Astrocyte (in vitro differentiated cells and primary cell): ENCODE measurements around the gene CA10.

Experiments
- EZH2 ChIP-seq: IDR thresholded peaks from 2 replicates; pipeline ENCODE4 v1.6.1; 2012; ENCODE audit warnings: mild to moderate bottlenecking, low read length, inconsistent platforms; ENCODE audit not compliant: insufficient read depth
- TF ChIP-seq, protein P1 (sequence below): IDR thresholded peaks from 2 replicates; pipeline ENCODE4 v1.5.1; 2011; ENCODE audit warnings: low read depth, mild to moderate bottlenecking, inconsistent platforms, low read length, moderate library complexity; ENCODE audit not compliant: insufficient read depth

DNA sequence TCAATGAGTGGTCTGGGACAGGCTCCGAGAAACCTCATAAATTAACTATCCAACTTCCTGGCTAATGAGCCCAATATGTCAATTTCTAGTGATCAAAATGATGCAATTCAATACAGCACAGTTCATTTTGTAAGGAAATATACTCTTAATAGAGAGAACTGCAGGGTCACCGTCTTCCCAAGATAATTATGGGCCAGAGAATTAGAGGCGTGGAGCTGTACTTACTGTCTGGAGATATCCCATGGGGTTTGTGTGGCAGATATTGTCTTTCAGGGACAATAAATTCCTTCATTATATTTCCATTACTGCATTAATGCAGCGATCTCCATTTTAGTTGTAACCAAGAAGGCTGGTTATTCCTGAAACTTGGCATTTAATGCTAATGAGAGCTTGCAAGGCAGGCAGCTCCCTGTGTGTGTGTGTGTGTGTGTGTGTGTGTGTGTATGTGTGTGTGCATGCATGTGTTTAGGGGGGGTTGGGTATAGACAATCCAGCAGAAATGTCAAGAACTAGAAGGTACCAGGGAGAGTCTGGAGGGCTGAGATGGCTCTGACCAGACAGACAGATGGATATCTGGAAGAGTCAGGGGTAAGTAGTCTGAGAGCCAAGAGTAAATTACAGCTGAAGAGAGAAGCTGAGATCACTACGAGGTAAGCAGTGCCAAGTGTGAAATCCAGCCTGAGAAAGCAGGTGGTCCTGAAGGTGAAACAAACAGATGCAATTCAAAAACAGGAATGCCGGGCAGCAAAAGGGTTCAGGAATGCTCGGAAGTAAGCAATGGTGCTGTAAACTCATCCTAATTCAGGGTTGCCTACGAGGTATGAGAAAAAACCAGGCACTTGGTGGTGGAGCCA lies 393.0 kb downstream of the CA10 start:
- TF ChIP-seq, protein P1, sequence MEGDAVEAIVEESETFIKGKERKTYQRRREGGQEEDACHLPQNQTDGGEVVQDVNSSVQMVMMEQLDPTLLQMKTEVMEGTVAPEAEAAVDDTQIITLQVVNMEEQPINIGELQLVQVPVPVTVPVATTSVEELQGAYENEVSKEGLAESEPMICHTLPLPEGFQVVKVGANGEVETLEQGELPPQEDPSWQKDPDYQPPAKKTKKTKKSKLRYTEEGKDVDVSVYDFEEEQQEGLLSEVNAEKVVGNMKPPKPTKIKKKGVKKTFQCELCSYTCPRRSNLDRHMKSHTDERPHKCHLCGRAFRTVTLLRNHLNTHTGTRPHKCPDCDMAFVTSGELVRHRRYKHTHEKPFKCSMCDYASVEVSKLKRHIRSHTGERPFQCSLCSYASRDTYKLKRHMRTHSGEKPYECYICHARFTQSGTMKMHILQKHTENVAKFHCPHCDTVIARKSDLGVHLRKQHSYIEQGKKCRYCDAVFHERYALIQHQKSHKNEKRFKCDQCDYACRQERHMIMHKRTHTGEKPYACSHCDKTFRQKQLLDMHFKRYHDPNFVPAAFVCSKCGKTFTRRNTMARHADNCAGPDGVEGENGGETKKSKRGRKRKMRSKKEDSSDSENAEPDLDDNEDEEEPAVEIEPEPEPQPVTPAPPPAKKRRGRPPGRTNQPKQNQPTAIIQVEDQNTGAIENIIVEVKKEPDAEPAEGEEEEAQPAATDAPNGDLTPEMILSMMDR: no peak
- TF ChIP-seq EZH2: no peak
